Choroid plexus epithelial cell (primary cell): ENCODE results near the gene EIF3I.

Source experiments
- DNase-seq: peaks from one replicate; pipeline ENCODE4 v3.0.0-alpha.2; 2010; ENCODE audit warnings: low read depth
- H3K4me3 ChIP-seq: 2 replicates; pipeline ENCODE4 v1.5.1; 2011; ENCODE audit warnings: low read depth, mild to moderate bottlenecking, control low read depth, low read length, moderate library complexity
- TF ChIP-seq, protein P1 (sequence below): conservative IDR thresholded peaks from 2 replicates; pipeline ENCODE4 v1.5.1; 2011; ENCODE audit warnings: low read depth, mild to moderate bottlenecking, control low read depth, inconsistent platforms, low read length, moderate library complexity

EIF3I gene

DNA sequence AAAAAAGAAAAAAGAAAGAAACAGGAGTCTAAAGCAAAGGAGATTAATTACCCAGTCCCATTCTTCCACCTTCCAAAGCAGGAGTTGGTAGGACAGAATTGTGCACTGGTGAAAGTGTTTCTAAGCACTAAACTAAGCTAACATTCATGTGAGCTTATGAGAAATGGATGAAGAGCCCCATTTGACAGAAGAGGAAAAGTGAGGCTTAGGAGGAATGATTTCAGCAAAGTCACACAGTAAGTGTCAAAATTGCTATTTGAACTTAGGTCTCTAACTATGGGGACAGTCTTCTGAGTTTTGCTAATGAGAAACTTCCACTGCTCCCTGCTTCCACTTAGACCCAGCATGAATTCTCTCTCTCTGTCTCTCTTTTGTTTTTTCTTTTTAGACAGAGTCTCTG, 47.5 kb downstream of the EIF3I start:
- H3K4me3 ChIP-seq: no peak overlapping the region
- TF ChIP-seq, protein P1, sequence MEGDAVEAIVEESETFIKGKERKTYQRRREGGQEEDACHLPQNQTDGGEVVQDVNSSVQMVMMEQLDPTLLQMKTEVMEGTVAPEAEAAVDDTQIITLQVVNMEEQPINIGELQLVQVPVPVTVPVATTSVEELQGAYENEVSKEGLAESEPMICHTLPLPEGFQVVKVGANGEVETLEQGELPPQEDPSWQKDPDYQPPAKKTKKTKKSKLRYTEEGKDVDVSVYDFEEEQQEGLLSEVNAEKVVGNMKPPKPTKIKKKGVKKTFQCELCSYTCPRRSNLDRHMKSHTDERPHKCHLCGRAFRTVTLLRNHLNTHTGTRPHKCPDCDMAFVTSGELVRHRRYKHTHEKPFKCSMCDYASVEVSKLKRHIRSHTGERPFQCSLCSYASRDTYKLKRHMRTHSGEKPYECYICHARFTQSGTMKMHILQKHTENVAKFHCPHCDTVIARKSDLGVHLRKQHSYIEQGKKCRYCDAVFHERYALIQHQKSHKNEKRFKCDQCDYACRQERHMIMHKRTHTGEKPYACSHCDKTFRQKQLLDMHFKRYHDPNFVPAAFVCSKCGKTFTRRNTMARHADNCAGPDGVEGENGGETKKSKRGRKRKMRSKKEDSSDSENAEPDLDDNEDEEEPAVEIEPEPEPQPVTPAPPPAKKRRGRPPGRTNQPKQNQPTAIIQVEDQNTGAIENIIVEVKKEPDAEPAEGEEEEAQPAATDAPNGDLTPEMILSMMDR: no peak
- no peak for DNase-seq

DNA sequence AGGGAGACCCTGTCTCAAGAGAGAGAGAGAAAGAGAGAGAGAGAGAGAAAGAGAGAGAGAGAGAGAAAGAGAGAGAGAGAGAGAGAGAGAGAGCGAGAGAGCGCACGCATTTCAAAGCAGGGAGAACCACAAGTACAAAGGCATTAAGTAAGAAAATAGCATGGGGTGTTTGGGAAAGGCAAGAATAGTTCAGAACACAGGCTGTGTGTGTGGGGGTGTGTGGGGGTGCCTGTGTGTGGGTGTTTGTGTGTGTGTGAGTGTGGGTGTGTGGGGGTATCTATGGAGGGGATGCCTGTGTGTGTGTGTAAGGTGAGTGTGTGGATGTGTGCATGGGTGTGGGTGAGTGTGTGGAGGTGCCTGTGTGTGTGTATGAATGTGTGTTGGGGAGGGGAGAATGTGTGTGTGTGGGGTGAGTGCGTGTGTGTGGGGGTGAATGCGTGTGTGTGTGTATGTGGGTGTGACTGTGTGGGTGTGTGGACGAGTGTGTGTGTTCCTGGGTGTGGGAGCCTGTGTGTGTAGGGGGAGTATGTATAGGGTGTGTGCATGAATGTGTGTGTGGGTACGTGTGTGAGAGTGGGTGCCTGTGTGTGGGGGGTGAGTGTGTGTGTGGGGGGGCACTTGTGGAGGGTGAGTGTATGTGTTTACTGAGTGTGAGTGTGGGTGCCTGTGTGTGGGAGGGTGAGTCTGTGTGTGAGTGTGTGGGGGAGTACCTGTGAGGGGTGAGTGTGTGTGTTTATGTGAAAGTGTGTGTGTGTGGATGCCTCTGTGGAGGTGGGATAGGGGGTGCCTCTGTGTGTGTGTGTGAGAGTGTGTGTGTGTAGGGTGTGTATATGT, 50.6 kb downstream of the EIF3I start:
- DNase-seq: no peak
- no peak overlapping the region for H3K4me3 ChIP-seq
- TF ChIP-seq, protein P1: no peak

DNA sequence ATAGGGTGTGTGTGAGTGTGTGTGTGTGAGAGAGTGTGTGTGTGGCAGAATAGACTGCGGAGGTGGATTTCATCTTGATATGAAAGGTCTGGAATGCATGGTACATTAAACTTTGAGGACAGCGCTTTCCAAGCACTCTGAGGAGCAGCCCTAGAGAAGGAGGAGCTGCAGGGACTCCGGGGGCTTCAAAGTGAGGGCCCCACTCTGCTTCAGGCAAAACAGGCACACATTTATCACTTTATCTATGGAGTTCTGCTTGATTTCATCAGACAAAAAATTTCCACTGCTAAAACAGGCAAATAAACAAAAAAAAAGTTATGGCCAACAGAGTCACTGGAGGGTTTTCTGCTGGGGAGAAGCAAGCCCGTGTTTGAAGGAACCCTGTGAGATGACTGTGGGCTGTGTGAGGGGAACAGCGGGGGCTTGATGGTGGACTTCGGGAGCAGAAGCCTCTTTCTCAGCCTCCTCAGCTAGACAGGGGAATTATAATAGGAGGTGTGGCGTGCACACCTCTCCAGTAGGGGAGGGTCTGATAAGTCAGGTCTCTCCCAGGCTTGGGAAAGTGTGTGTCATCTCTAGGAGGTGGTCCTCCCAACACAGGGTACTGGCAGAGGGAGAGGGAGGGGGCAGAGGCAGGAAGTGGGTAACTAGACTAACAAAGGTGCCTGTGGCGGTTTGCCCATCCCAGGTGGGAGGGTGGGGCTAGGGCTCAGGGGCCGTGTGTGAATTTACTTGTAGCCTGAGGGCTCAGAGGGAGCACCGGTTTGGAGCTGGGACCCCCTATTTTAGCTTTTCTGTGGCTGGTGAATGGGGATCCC, 51.4 kb downstream of the EIF3I start:
- TF ChIP-seq, protein P1: no peak
- no peak overlapping the region for H3K4me3 ChIP-seq
- no peak for DNase-seq

DNA sequence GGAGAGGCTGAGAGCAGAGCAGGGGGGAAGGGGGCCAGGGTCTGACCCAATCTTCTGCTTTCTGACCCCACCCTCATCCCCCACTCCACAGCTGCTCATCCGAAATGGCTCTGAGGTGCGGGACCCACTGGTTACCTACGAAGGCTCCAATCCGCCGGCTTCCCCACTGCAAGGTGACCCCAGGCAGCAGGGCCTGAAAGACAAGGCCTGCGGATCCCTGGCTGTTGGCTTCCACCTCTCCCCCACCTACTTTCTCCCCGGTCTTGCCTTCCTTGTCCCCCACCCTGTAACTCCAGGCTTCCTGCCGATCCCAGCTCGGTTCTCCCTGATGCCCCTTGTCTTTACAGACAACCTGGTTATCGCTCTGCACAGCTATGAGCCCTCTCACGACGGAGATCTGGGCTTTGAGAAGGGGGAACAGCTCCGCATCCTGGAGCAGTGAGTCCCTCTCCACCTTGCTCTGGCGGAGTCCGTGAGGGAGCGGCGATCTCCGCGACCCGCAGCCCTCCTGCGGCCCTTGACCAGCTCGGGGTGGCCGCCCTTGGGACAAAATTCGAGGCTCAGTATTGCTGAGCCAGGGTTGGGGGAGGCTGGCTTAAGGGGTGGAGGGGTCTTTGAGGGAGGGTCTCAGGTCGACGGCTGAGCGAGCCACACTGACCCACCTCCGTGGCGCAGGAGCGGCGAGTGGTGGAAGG, 52.6 kb downstream of the EIF3I start:
- no peak for DNase-seq
- TF ChIP-seq, protein P1: no peak
- no peak overlapping the region for H3K4me3 ChIP-seq

DNA sequence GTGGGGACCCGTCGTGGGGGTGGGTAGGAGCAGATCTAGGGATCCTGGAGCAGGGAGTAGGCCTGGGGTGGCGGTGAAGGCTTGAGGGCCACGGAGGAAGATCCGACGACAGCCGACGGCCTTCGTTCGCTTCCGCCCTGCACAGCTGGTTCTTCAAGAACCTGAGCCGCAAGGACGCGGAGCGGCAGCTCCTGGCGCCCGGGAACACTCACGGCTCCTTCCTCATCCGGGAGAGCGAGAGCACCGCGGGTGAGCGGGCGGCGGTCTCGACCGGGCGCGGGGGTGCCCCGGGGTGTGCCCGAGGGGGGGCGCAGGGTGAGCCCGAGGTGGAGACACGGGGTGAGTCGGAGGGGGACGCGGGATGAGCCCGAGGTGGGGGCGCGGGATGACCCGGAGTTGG, 53.2 kb downstream of the EIF3I start:
- peak; percentile 45 for DNase-seq
- TF ChIP-seq, protein P1: no peak

DNA sequence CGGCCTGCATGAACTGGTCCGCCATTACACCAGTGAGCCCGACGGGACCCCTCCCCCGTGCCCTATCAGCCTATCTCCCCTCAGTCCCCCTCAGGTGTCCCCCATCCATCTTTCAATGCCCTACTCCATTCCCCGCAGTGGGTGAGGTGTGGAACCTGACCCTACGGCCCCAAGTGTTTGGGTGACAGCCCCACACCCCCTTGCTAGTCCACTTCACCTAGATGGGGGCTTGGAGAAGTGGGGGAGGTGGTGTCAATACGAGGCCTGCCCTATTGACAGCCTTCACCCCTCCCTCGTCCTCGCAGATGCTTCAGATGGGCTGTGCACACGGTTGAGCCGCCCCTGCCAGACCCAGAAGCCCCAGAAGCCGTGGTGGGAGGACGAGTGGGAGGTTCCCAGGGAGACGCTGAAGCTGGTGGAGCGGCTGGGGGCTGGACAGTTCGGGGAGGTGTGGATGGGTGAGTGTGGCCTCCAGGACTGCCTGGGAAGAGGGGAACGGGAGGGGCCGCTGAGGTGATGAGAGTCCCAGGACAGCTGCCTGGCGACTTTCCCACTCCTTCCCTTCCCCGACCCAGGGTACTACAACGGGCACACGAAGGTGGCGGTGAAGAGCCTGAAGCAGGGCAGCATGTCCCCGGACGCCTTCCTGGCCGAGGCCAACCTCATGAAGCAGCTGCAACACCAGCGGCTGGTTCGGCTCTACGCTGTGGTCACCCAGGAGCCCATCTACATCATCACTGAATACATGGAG, 54.0 kb downstream of the EIF3I start:
- no peak overlapping the region for H3K4me3 ChIP-seq
- TF ChIP-seq, protein P1: no peak
- DNase-seq: no peak

More for the DNA sequence above, 53.2 kb downstream of the EIF3I start:
- peak overlapping the region; percentile 17 for H3K4me3 ChIP-seq
